Parietal lobe (tissue), 1 donor: ENCODE data around the gene APCDD1. TPM values are rescaled to one million over a fixed set of nuclear protein-coding genes. Genes with fewer than 3 reads are reported as not detected.

Experiments
- total RNA-seq: library from RNA; depleted of rRNA; stranded (reverse); fragments of >200 nt; gene quantifications from one replicate; pipeline ENCODE4 v1.2.3, GENCODE V29; 2014

The APCDD1 gene
- total RNA-seq = 18.8 TPM

GRCh38 chr18:10453806-10454680 lies at the start of gene APCDD1:
Gene APCDD1 (plus strand): TSS chr18:10454635. CDS start chr18:10454982, 347 bp downstream.

GRCh38 chr18:10525697-10526560 lies 71.5 kb downstream of the APCDD1 start, which contains the start of gene NAPG:
Gene NAPG (plus strand): TSS chr18:10526027. CDS start chr18:10526103, 76 bp downstream.

Other genes with a start within 250 kb of the APCDD1 start
- gene NAPG, start 71.4 kb downstream of the APCDD1 start, total RNA-seq = 90.5 TPM